Right atrium auricular region (tissue), 2 donors: Measurements from ENCODE around the gene PRG2. TPM values are rescaled to one million over a fixed set of nuclear protein-coding genes. Genes with fewer than 3 reads are reported as not detected.

Source experiments
- DNase-seq: peaks from one replicate; pipeline ENCODE4 v3.0.0-alpha.2; 2019; ENCODE audit warnings: low spot score
- H3K27ac ChIP-seq, 2 donors: fragments of 200-600 bp; sonication (generic); 1 replicate in 1 of 2; 2 replicates in 1 of 2; pipeline ENCODE4 v1.5.1; 2016 to 2019
- H3K27me3 ChIP-seq, 2 donors: fragments of 200-600 bp; sonication (generic); one replicate each; pipeline versions ENCODE4 v1.5.1 to v1.6.0; 2017 to 2019
- H3K36me3 ChIP-seq: fragments of 200-600 bp; sonication (generic); one replicate; pipeline ENCODE4 v1.5.1; 2016
- H3K4me1 ChIP-seq, 2 donors: fragments of 200-600 bp; sonication (generic); one replicate each; pipeline versions ENCODE4 v1.5.1 to v1.6.0; 2017 to 2019
- H3K4me3 ChIP-seq, 2 donors: fragments of 200-600 bp; sonication (generic); 1 replicate in 1 of 2; 2 replicates in 1 of 2; pipeline ENCODE4 v1.5.1; 2017 to 2019; ENCODE audit warnings: mild to moderate bottlenecking in 1 of 2, moderate library complexity in 1 of 2
- H3K9me3 ChIP-seq, 2 donors: fragments of 200-600 bp; sonication (generic); one replicate each; pipeline ENCODE4 v1.5.1; 2019
- CTCF ChIP-seq, 2 donors: fragments of 200-600 bp; sonication (generic); IDR thresholded peaks; one replicate each; pipeline ENCODE4 v1.5.1; 2019; ENCODE audit warnings: antibody characterized with exemption in 2 of 2
- total RNA-seq, 2 donors: library from RNA; depleted of rRNA; stranded (reverse); fragments of >200 nt; gene quantifications; one replicate each; pipeline ENCODE4 v1.1.0, GENCODE V29; 2016

PRG2 gene
- total RNA-seq, 2 donors from 2014 or later: not detected

GRCh38 chr11:57348052-57348451 lies 42.4 kb downstream of the PRG2 start:
- Histone ChIP-seq H3K4me3 (no peak overlapping the region), H3K9me3 (no peaks in the 10 kb centered on the region), H3K27ac (no peak overlapping the region), H3K4me1 (peaks cover 0 to 15% of the 10 kb centered on the region in 2 donors), H3K27me3 (no peaks in the 10 kb centered on the region), H3K36me3 (no peaks in the 10 kb centered on the region)
- no peak for DNase-seq
- TF ChIP-seq CTCF (IDR thresholded peaks at IDR 0.05): no peak

- Histone ChIP-seq H3K4me1 (peaks cover 0 to 15% of the 10 kb centered on the region in 2 donors), H3K36me3 (no peaks in the 10 kb centered on the region), H3K4me3 (no peak overlapping the region), H3K27me3 (no peaks in the 10 kb centered on the region), H3K9me3 (no peaks in the 10 kb centered on the region), H3K27ac (no peak overlapping the region)
- TF ChIP-seq CTCF (IDR thresholded peaks at IDR 0.05): no peak
- no peak for DNase-seq
Observed at GRCh38 chr11:57347336-57347735, 43.1 kb downstream of the PRG2 start.

- no peaks in the 10 kb centered on the region for H3K36me3 ChIP-seq
- peak; percentile 74 to 89 for TF ChIP-seq CTCF (IDR thresholded peaks at IDR 0.05)
- peak; percentile 73 for DNase-seq
Observed at GRCh38 chr11:57345555-57346211, 44.8 kb downstream of the PRG2 start.

GRCh38 chr11:57344826-57345225 lies 45.6 kb downstream of the PRG2 start:
- Histone ChIP-seq H3K4me1 (peaks cover 0 to 11% of the 10 kb centered on the region in 2 donors), H3K27ac (no peak overlapping the region), H3K36me3 (no peaks in the 10 kb centered on the region), H3K9me3 (no peaks in the 10 kb centered on the region), H3K27me3 (no peaks in the 10 kb centered on the region), H3K4me3 (no peak overlapping the region)
- no peak for DNase-seq
- no peak for TF ChIP-seq CTCF (IDR thresholded peaks at IDR 0.05)

More at GRCh38 chr11:57345555-57346211, 44.8 kb downstream of the PRG2 start:
- Histone ChIP-seq H3K27me3 (no peaks in the 10 kb centered on the region), H3K4me3 (no peak overlapping the region), H3K9me3 (no peaks in the 10 kb centered on the region), H3K4me1 (peaks cover 0 to 15% of the 10 kb centered on the region in 2 donors), H3K27ac (no peak overlapping the region)

- H3K4me1 ChIP-seq: peaks cover 0 to 6% of the 10 kb centered on the region in 2 donors
- H3K9me3 ChIP-seq: no peaks in the 10 kb centered on the region
- H3K27ac ChIP-seq: no peak overlapping the region
- DNase-seq: no peak
- TF ChIP-seq CTCF (IDR thresholded peaks at IDR 0.05): no peak
- no peak overlapping the region for H3K4me3 ChIP-seq
- H3K27me3 ChIP-seq: no peaks in the 10 kb centered on the region
- H3K36me3 ChIP-seq: no peaks in the 10 kb centered on the region
Observed at GRCh38 chr11:57343825-57344224, 46.6 kb downstream of the PRG2 start.

GRCh38 chr11:57342702-57343101 lies 47.7 kb downstream of the PRG2 start:
- H3K36me3 ChIP-seq: no peaks in the 10 kb centered on the region
- H3K4me3 ChIP-seq: no peak overlapping the region
- TF ChIP-seq CTCF (IDR thresholded peaks at IDR 0.05): no peak
- no peaks in the 10 kb centered on the region for H3K9me3 ChIP-seq
- no peaks in the 10 kb centered on the region for H3K27me3 ChIP-seq
- no peak overlapping the region for H3K27ac ChIP-seq
- H3K4me1 ChIP-seq: peaks cover 0 to 6% of the 10 kb centered on the region in 2 donors
- DNase-seq: no peak
